Occipital lobe (tissue), 2 donors: ENCODE data around the gene ZSCAN20. TPM values are rescaled to one million over a fixed set of nuclear protein-coding genes. Genes with fewer than 3 reads are reported as not detected.

Experiments
- DNase-seq: peaks from one replicate; lab custom pipeline; 2025; lab: John Stamatoyannopoulos, UW
- total RNA-seq: library from RNA; depleted of rRNA; stranded (reverse); fragments of >200 nt; gene quantifications from one replicate; pipeline ENCODE4 v1.2.3, GENCODE V29; 2014

Gene ZSCAN20
- total RNA-seq, 1 donor from 2014 or later = 10.3 TPM

GRCh38 chr1:33529957-33530356, 57.5 kb downstream of the ZSCAN20 start:
- no peak for DNase-seq

- DNase-seq = no peak
These were observed 59.8 kb downstream of the ZSCAN20 start for GRCh38 chr1:33532250-33532649.

GRCh38 chr1:33532936-33533335, 60.5 kb downstream of the ZSCAN20 start:
- DNase-seq = no peak

- DNase-seq = no peak
These were observed 62.9 kb downstream of the ZSCAN20 start for GRCh38 chr1:33535334-33535733.

GRCh38 chr1:33537885-33538284, 65.4 kb downstream of the ZSCAN20 start:
- no peak for DNase-seq

- DNase-seq = no peak
These were observed 69.5 kb downstream of the ZSCAN20 start for GRCh38 chr1:33541966-33542365.

Other genes starting within 250 kb of the ZSCAN20 start
- 17.3 TPM for gene ZNF362, start 216.2 kb upstream of the ZSCAN20 start, total RNA-seq
- gene A3GALT2, start 151.5 kb upstream of the ZSCAN20 start, total RNA-seq = not detected
- gene PHC2, start 41.5 kb upstream of the ZSCAN20 start, total RNA-seq = 54.1 TPM